ENCODE results near the gene MSI2.

MSI2 gene

GRCh38 chr17:57440522-57441269 is 184.4 kb downstream of the MSI2 start:
- H3K9me3 ChIP-seq (ENCODE audit: control insufficient read depth, insufficient read depth, low read length): no peaks in the 10 kb centered on the region
- H3F3A ChIP-seq (ENCODE audit: control insufficient read depth, insufficient read depth): no peaks in the 10 kb centered on the region
- peak overlapping the region; percentile 57 for H3K4me2 ChIP-seq (ENCODE audit: low read length)
- TF ChIP-seq CTCF (IDR thresholded peaks at IDR 0.05; ENCODE audit: low read depth, low read length, poor library complexity, severe bottlenecking): peak; percentile 74
- TF ChIP-seq EZH2phosphoT487 (IDR thresholded peaks at IDR 0.05; ENCODE audit: borderline replicate concordance, low read length): no peak
- no peaks in the 10 kb centered on the region for H3K36me3 ChIP-seq (ENCODE audit: control insufficient read depth, low read length)
- peaks cover 65% of the 10 kb centered on the region for H3K79me2 ChIP-seq (ENCODE audit: control insufficient read depth, low read length)
- H3K4me3 ChIP-seq (ENCODE audit: low read length): peak overlapping the region; percentile 32
- H3K9me2 ChIP-seq (replicated peaks; ENCODE audit: control insufficient read depth, low read length): no peaks in the 10 kb centered on the region
- peak overlapping the region; percentile 48 for H3K27ac ChIP-seq (ENCODE audit: low read depth, low read length)
- peaks cover 70% of the 10 kb centered on the region for H3K4me1 ChIP-seq (ENCODE audit: control insufficient read depth, low read length)
- H4K20me1 ChIP-seq (ENCODE audit: control insufficient read depth, insufficient read depth, low read depth, low read length): no peaks in the 10 kb centered on the region
- H3K27me3 ChIP-seq (ENCODE audit: control insufficient read depth, low read length): no peaks in the 10 kb centered on the region

- H3K4me2 ChIP-seq (ENCODE audit: low read length): peak overlapping the region; percentile 57
- H3K4me1 ChIP-seq (ENCODE audit: control insufficient read depth, low read length): peaks cover 73% of the 10 kb centered on the region
- no peaks in the 10 kb centered on the region for H3K27me3 ChIP-seq (ENCODE audit: control insufficient read depth, low read length)
- H3K27ac ChIP-seq (ENCODE audit: low read depth, low read length): peak overlapping the region; percentile 48
- no peaks in the 10 kb centered on the region; the same call in 1 of the 2 replicates for H4K20me1 ChIP-seq (ENCODE audit: control insufficient read depth, insufficient read depth, low read depth, low read length)
- no peaks in the 10 kb centered on the region for H3K36me3 ChIP-seq (ENCODE audit: control insufficient read depth, low read length)
- no peaks in the 10 kb centered on the region for H3F3A ChIP-seq (ENCODE audit: control insufficient read depth, insufficient read depth)
- no peaks in the 10 kb centered on the region for H3K9me2 ChIP-seq (replicated peaks; ENCODE audit: control insufficient read depth, low read length)
- H3K79me2 ChIP-seq (ENCODE audit: control insufficient read depth, low read length): peaks cover 70% of the 10 kb centered on the region
- no peak overlapping the region for H3K4me3 ChIP-seq (ENCODE audit: low read length)
- no peaks in the 10 kb centered on the region for H3K9me3 ChIP-seq (ENCODE audit: control insufficient read depth, insufficient read depth, low read length)
- TF ChIP-seq EZH2phosphoT487 (IDR thresholded peaks at IDR 0.05; ENCODE audit: borderline replicate concordance, low read length) (no peak), CTCF (IDR thresholded peaks at IDR 0.05; ENCODE audit: low read depth, low read length, poor library complexity, severe bottlenecking) (no peak)
Measured at GRCh38 chr17:57441270-57441600, 184.9 kb downstream of the MSI2 start.

- Histone ChIP-seq H3K36me3 (ENCODE audit: control insufficient read depth, low read length) (0 out of 2 replicates have a peak, but pooled peaks cover 3% of the 10 kb centered on the region), H3K9me2 (replicated peaks; ENCODE audit: control insufficient read depth, low read length) (no peaks in the 10 kb centered on the region), H3K27me3 (ENCODE audit: control insufficient read depth, low read length) (no peaks in the 10 kb centered on the region), H3K4me1 (ENCODE audit: control insufficient read depth, low read length) (peaks cover 84% of the 10 kb centered on the region), H3K9me3 (ENCODE audit: control insufficient read depth, insufficient read depth, low read length) (no peaks in the 10 kb centered on the region), H4K20me1 (ENCODE audit: control insufficient read depth, insufficient read depth, low read depth, low read length) (no peaks in the 10 kb centered on the region; the same call in 1 of the 2 replicates), H3K79me2 (ENCODE audit: control insufficient read depth, low read length) (peaks cover 71% of the 10 kb centered on the region), H3K27ac (ENCODE audit: low read depth, low read length) (no peak overlapping the region), H3F3A (ENCODE audit: control insufficient read depth, insufficient read depth) (no peaks in the 10 kb centered on the region), H3K4me3 (ENCODE audit: low read length) (no peak overlapping the region), H3K4me2 (ENCODE audit: low read length) (peak overlapping the region; percentile 38)
- no peak for TF ChIP-seq EZH2phosphoT487 (IDR thresholded peaks at IDR 0.05; ENCODE audit: borderline replicate concordance, low read length)
- no peak for TF ChIP-seq CTCF (IDR thresholded peaks at IDR 0.05; ENCODE audit: low read depth, low read length, poor library complexity, severe bottlenecking)
Measured at GRCh38 chr17:57442401-57442823, 186.1 kb downstream of the MSI2 start.

Measured in DOHH2 (cell line).